OCI-LY3 (cell line): ENCODE results near the gene GALT.

Experiments
- H2AFZ ChIP-seq: fragments of 200-600, 300-600 bp; shearing (Covaris generic); 2 replicates; pipeline ENCODE4 v1.6.0; 2014; ENCODE audit warnings: antibody characterized with exemption, low read depth, low read length
- H3K27ac ChIP-seq: fragments of 200-600, 300-600 bp; sonication (generic); 2 replicates; pipeline ENCODE4 v1.5.1; 2014; ENCODE audit warnings: mild to moderate bottlenecking, low read length, moderate library complexity, mixed read lengths
- H3K27me3 ChIP-seq: fragments of 200-600, 300-600 bp; sonication (generic); 2 replicates; pipeline ENCODE4 v1.6.1; 2014; ENCODE audit warnings: low read depth, low read length, mixed read lengths
- H3K36me3 ChIP-seq: fragments of 200-600, 300-600 bp; sonication (generic); replicated peaks from 2 replicates; pipeline ENCODE3; 2014; ENCODE audit warnings: low read depth, low read length, mixed read lengths
- H3K4me1 ChIP-seq: fragments of 300-600, 200-600 bp; sonication (generic); 2 replicates; pipeline ENCODE4 v1.6.1; 2014; ENCODE audit warnings: low read length, mixed read lengths
- H3K4me2 ChIP-seq: fragments of 200-600, 300-600 bp; sonication (generic); 2 replicates; pipeline ENCODE4 v1.6.1; 2014; ENCODE audit warnings: low read length, mixed read lengths
- H3K4me3 ChIP-seq: fragments of 300-600, 200-600 bp; sonication (generic); 2 replicates; pipeline ENCODE4 v1.5.1; 2014; ENCODE audit warnings: antibody characterized with exemption, mild to moderate bottlenecking, low read length, moderate library complexity
- H3K79me2 ChIP-seq: fragments of 300-600, 200-600 bp; shearing (Covaris generic); 2 replicates; pipeline ENCODE4 v1.6.1; 2014; ENCODE audit warnings: mild to moderate bottlenecking, low read length, mixed read lengths
- H3K9ac ChIP-seq: fragments of 300-600, 200-600 bp; shearing (Covaris generic); 2 replicates; pipeline ENCODE4 v1.6.0; 2014; ENCODE audit warnings: mild to moderate bottlenecking, low read length, moderate library complexity
- H3K9me3 ChIP-seq: fragments of 200-600, 300-600 bp; shearing (Covaris generic); 2 replicates; pipeline ENCODE4 v1.6.1; 2014; ENCODE audit warnings: low read length, mixed read lengths; ENCODE audit not compliant: insufficient read depth
- H4K20me1 ChIP-seq: fragments of 200-600, 300-600 bp; sonication (generic); 2 replicates; pipeline ENCODE4 v1.6.1; 2016; ENCODE audit warnings: low read length, mixed read lengths; ENCODE audit not compliant: insufficient read depth
- CTCF ChIP-seq: fragments of 200-600, 300-600 bp; sonication (generic); IDR thresholded peaks from 2 replicates; pipeline ENCODE4 v1.5.1; 2014; ENCODE audit warnings: antibody characterized with exemption, low read length, low read depth
- EZH2phosphoT487 ChIP-seq: fragments of 200-600 bp; shearing (Covaris generic); IDR thresholded peaks from 2 replicates; pipeline ENCODE4 v1.6.1; 2018; ENCODE audit warnings: antibody characterized with exemption, mixed run types, low read depth

Gene GALT

GRCh38 chr9:34648673-34649072 lies 2.2 kb downstream of the GALT start:
- peaks cover 3% of the 10 kb centered on the region; the same call in 1 of the 2 replicates for H4K20me1 ChIP-seq
- H3K4me1 ChIP-seq = peaks cover 13% of the 10 kb centered on the region
- no peaks in the 10 kb centered on the region for H3K27me3 ChIP-seq
- H2AFZ ChIP-seq = no peak overlapping the region
- peaks cover 13% of the 10 kb centered on the region for H3K79me2 ChIP-seq
- H3K36me3 ChIP-seq = peaks cover 19% of the 10 kb centered on the region
- TF ChIP-seq EZH2phosphoT487 (no peak), CTCF (no peak)
- no peak overlapping the region for H3K9ac ChIP-seq
- no peak overlapping the region for H3K4me3 ChIP-seq
- H3K4me2 ChIP-seq = no peak overlapping the region
- H3K9me3 ChIP-seq = no peaks in the 10 kb centered on the region
- no peak overlapping the region for H3K27ac ChIP-seq

- Histone ChIP-seq H3K9me3 (no peaks in the 10 kb centered on the region), H3K4me3 (no peak overlapping the region), H3K79me2 (peaks cover 13% of the 10 kb centered on the region), H3K4me1 (peaks cover 13% of the 10 kb centered on the region), H3K9ac (no peak overlapping the region), H4K20me1 (peaks cover 3% of the 10 kb centered on the region; the same call in 1 of the 2 replicates), H3K27ac (no peak overlapping the region), H3K27me3 (no peaks in the 10 kb centered on the region), H3K36me3 (peaks cover 19% of the 10 kb centered on the region), H3K4me2 (no peak overlapping the region), H2AFZ (no peak overlapping the region)
- TF ChIP-seq EZH2phosphoT487 = no peak
- no peak for TF ChIP-seq CTCF
Measured at GRCh38 chr9:34650816-34651215, 4.3 kb downstream of the GALT start.

GRCh38 chr9:34651321-34651720 lies 4.8 kb downstream of the GALT start:
- H3K9ac ChIP-seq = no peak overlapping the region
- H3K4me2 ChIP-seq = no peak overlapping the region

GRCh38 chr9:34651876-34652601 lies 5.6 kb downstream of the GALT start, which contains the start of gene IL11RA:
Gene IL11RA (plus strand): TSS chr9:34652185. CDS start chr9:34655218, 3,033 bp downstream.
- Histone ChIP-seq H3K4me3 (peak within 1 kb of the TSS; percentile 48), H3K27me3 (no peaks in the 10 kb centered on the region), H3K27ac (no peak within 1 kb of the TSS), H3K4me1 (peaks cover 8% of the 10 kb centered on the region), H2AFZ (no peak within 1 kb of the TSS), H3K36me3 (peaks cover 19% of the 10 kb centered on the region), H3K4me2 (peak within 1 kb of the TSS; percentile 62), H3K9ac (no peak within 1 kb of the TSS), H3K9me3 (no peaks in the 10 kb centered on the region), H4K20me1 (peaks cover 3% of the 10 kb centered on the region; the same call in 1 of the 2 replicates), H3K79me2 (peaks cover 9% of the 10 kb centered on the region)
- TF ChIP-seq CTCF (no peak), EZH2phosphoT487 (no peak)

More at GRCh38 chr9:34651321-34651720, 4.8 kb downstream of the GALT start:
- H3K79me2 ChIP-seq = peaks cover 13% of the 10 kb centered on the region
- no peak overlapping the region for H3K27ac ChIP-seq
- peaks cover 8% of the 10 kb centered on the region for H3K4me1 ChIP-seq
- no peak overlapping the region for H2AFZ ChIP-seq
- H3K4me3 ChIP-seq = no peak overlapping the region
- peaks cover 3% of the 10 kb centered on the region; the same call in 1 of the 2 replicates for H4K20me1 ChIP-seq
- H3K36me3 ChIP-seq = peaks cover 19% of the 10 kb centered on the region
- H3K9me3 ChIP-seq = no peaks in the 10 kb centered on the region
- no peak for TF ChIP-seq EZH2phosphoT487
- TF ChIP-seq CTCF = no peak
- no peaks in the 10 kb centered on the region for H3K27me3 ChIP-seq
